GM12878 (cell line): ENCODE data around the gene CDC6. TPM values are rescaled to one million over a fixed set of nuclear protein-coding genes. Genes with fewer than 3 reads are reported as not detected.

Source experiments
- ATAC-seq: fragments of 200-7000 bp; cut with Tn5 transposase; 3 replicates; pipeline ENCODE4 v1.9.1; 2020; ENCODE audit warnings: mild to moderate bottlenecking, moderate library complexity
- BruUV-seq: library from RNA; stranded (reverse); fragments of 400-500 nt; replicated peaks from 2 replicates; lab custom pipeline; 2021; lab: Mats Ljungman, UMichigan
- CTCF ChIA-PET: fragments of 300-600 bp; sonication (Branson Sonifier 250); formaldehyde crosslinking; extraction: SDS; loops from one replicate; lab custom pipeline; 2021; ENCODE audit warnings: inconsistent platforms; lab: Yijun Ruan, JAX
- POLR2A ChIA-PET: fragments of 350-600 bp; formaldehyde crosslinking; extraction: SDS; loops from one replicate; lab custom pipeline; 2021; ENCODE audit warnings: inconsistent platforms; lab: Charles Lee
- RAD21 ChIA-PET: fragments of 300-600 bp; sonication (Branson Sonifier 250); formaldehyde crosslinking; loops from one replicate; lab custom pipeline; 2023; ENCODE audit warnings: antibody characterized with exemption; ENCODE audit not compliant: unreplicated experiment; lab: Charles Lee
- SMC1A ChIA-PET: fragments of 300-600 bp; sonication (Branson Sonifier 250); formaldehyde crosslinking; loops from one replicate; lab custom pipeline; 2023; ENCODE audit not compliant: unreplicated experiment, uncharacterized antibody; lab: Charles Lee
- DNase-seq: peaks from one replicate; pipeline ENCODE4 v3.0.0-alpha.2; 2011; ENCODE audit warnings: low read depth, low spot score
- FAIRE-seq: peaks from 3 replicates; lab custom pipeline; 2011; peaks lifted over from hg19 to GRCh38; lab: Jason Lieb, UNC
- H2AFZ ChIP-seq: 2 replicates; pipeline ENCODE4 v1.6.0; 2011; ENCODE audit warnings: low read depth, low read length, control low read depth; ENCODE audit not compliant: control insufficient read depth
- H3K27ac ChIP-seq: 2 replicates; pipeline ENCODE4 v1.5.1; 2011; ENCODE audit warnings: control low read depth; ENCODE audit not compliant: control insufficient read depth, insufficient read depth
- H3K27me3 ChIP-seq, 2 experiments: replicated peaks in 1 of 2; 2 replicates each; pipeline versions ENCODE4 v1.6.0 to v1.6.1; 2011; ENCODE audit warnings: low read length in 1 of 2; ENCODE audit not compliant: control insufficient read depth in 2 of 2, insufficient read depth in 2 of 2
- H3K36me3 ChIP-seq, 2 experiments: 2 replicates each; pipeline ENCODE4 v1.5.1; 2011; ENCODE audit warnings: low read length in 1 of 2; ENCODE audit not compliant: control insufficient read depth in 2 of 2, insufficient read depth in 2 of 2
- H3K4me1 ChIP-seq: 2 replicates; pipeline ENCODE4 v1.6.1; 2011; ENCODE audit warnings: mild to moderate bottlenecking, low read length, moderate library complexity, mixed read lengths; ENCODE audit not compliant: control insufficient read depth, insufficient read depth
- H3K4me2 ChIP-seq: 2 replicates; pipeline ENCODE4 v1.6.0; 2011; ENCODE audit warnings: control low read depth; ENCODE audit not compliant: control insufficient read depth, insufficient read depth
- H3K4me3 ChIP-seq: fragments of 200-600 bp; sonication (generic); 2 replicates; pipeline ENCODE4 v1.5.1; 2016
- H3K79me2 ChIP-seq: 2 replicates; pipeline ENCODE4 v1.6.0; 2011; ENCODE audit warnings: low read length; ENCODE audit not compliant: control insufficient read depth, insufficient read depth
- H3K9ac ChIP-seq: 2 replicates; pipeline ENCODE4 v1.8.0; 2011; ENCODE audit warnings: low read length, control low read depth, mixed read lengths; ENCODE audit not compliant: control insufficient read depth, insufficient read depth
- H3K9me3 ChIP-seq: replicated peaks from 3 replicates; pipeline ENCODE4 v1.5.1; 2011; ENCODE audit warnings: mild to moderate bottlenecking, low read length; ENCODE audit not compliant: control insufficient read depth, insufficient read depth
- H4K20me1 ChIP-seq: 2 replicates; pipeline ENCODE4 v1.6.0; 2011; ENCODE audit not compliant: control insufficient read depth, insufficient read depth
- BMI1 ChIP-seq: fragments of 450-650 bp; IDR thresholded peaks from 2 replicates; pipeline ENCODE4 v1.6.1; 2016; ENCODE audit warnings: mild to moderate bottlenecking, moderate library complexity, borderline replicate concordance
- CBX5 ChIP-seq: sonication (generic); IDR thresholded peaks from 2 replicates; pipeline ENCODE4 v1.6.1; 2016; ENCODE audit warnings: low read depth, moderate library complexity, mild to moderate bottlenecking, inconsistent platforms
- E2F4 ChIP-seq: IDR thresholded peaks from 2 replicates; pipeline ENCODE4 v1.6.1; 2012; ENCODE audit warnings: low read depth, low read length, improper control_type of control experiment
- NR2C1 ChIP-seq: fragments of 450-650 bp; IDR thresholded peaks from 2 replicates; pipeline ENCODE4 v1.6.1; 2017; ENCODE audit warnings: antibody characterized with exemption, mild to moderate bottlenecking, moderate library complexity
- WGBS: methylation state at CpG from one replicate; pipeline ENCODE4 v1.1.6; 2016; ENCODE audit warnings: low lambda C conversion rate; ENCODE audit not compliant: insufficient replicate concordance, insufficient coverage; ENCODE audit errors: missing lambda C conversion rate; 5-methylcytosine and 5-hydroxymethylcytosine counted together
- in situ Hi-C: fragments of 300-500 bp; cut with MboI; formaldehyde crosslinking; loops from 9 replicates; pipeline ENCODE4 v1.14.3; 2018; ENCODE audit warnings: mixed read lengths
- intact Hi-C: fragments of 100-400 bp; cut with micrococcal nuclease; formaldehyde crosslinking; loops from one replicate; pipeline ENCODE4 v1.14.2; 2022; ENCODE audit not compliant: unreplicated experiment
- polyA plus RNA-seq, 11 experiments: library from polyadenylated mRNA; depleted of rRNA in 4 of 11; unstranded in 6 of 11; stranded (reverse) in 5 of 11; fragments of >200 nt; fragmentation: Nextera tagmentation in 4 of 11; fragmentation: Illumina TruSeq in 1 of 11; extraction: Ambion mirVana in 4 of 11; extraction: Trizol in 1 of 11; gene quantifications; 1 replicate in 1 of 11; 2 replicates in 10 of 11; pipeline versions ENCODE4 v1.2.1 to v1.2.3, GENCODE V29; 2011 to 2016; ENCODE audit warnings: inconsistent platforms in 2 of 11, missing spikeins in 2 of 11, low read depth in 1 of 11
- total RNA-seq, 4 experiments: library from RNA; depleted of rRNA in 3 of 4; stranded (reverse); fragments of >200 nt in 3 of 4; fragmentation: Illumina TruSeq in 1 of 4; extraction: Trizol in 1 of 4; gene quantifications; 2 replicates each; pipeline versions ENCODE4 v1.2.1 to v1.2.3, GENCODE V29; 2013 to 2021

CDC6 gene
- total and polyA plus RNA-seq, 10 of the 15 experiments (the other 5 are each of a cell fraction or from before 2014, with no cell fraction given), result 13.3 to 60.9 (median 47.6) TPM

GRCh38 chr17:40312893-40313667, 25.4 kb downstream of the CDC6 start:
- TF ChIP-seq NR2C1 (no peak), E2F4 (no peak), CBX5 (no peak), BMI1 (peak; percentile 54; the same call in 1 of the 2 replicates)
- ATAC-seq, result no peak
- WGBS, result 82% methylated on average over 4 of the region's 4 CpGs

More at GRCh38 chr17:40312893-40313667, 25.4 kb downstream of the CDC6 start:
- H3K9me3 ChIP-seq, result no peaks in the 10 kb centered on the region
- peak overlapping the region; percentile 71 for H3K4me2 ChIP-seq
- H3K79me2 ChIP-seq, result peaks cover 3% of the 10 kb centered on the region
- in situ Hi-C loops (no loop called here), intact Hi-C loops (loop anchor here (10.0 kb wide), 1 partner anchor 102 kb away; the partner anchor contains the start of gene TOP2A)
- no peaks in the 10 kb centered on the region for H3K27me3 ChIP-seq
- FAIRE-seq, result no peak
- H3K27ac ChIP-seq, result no peak overlapping the region; the same call in 1 of the 2 replicates
- H4K20me1 ChIP-seq, result no peaks in the 10 kb centered on the region
- no peak overlapping the region for H3K9ac ChIP-seq
- ChIA-PET POLR2A (interaction anchor here (0.6 to 9.8 kb wide), 3 partner anchors 11 to 219 kb away, joined by 3 to 123 read pairs (median 8); no protein-coding TSS in a partner anchor), CTCF (interaction anchor here (0.9 to 7.4 kb wide), 8 partner anchors 6 to 45 kb away, joined by 3 to 90 read pairs (median 11); no protein-coding TSS in a partner anchor), RAD21 (interaction anchor here (0.6 to 18.7 kb wide), 5 partner anchors 10 to 41 kb away, joined by 3 to 271 read pairs (median 6); no protein-coding TSS in a partner anchor), SMC1A (interaction anchor here (0.6 to 11.2 kb wide), 4 partner anchors 11 to 103 kb away, joined by 4 to 172 read pairs (median 6); no protein-coding TSS in a partner anchor)
- no peaks in the 10 kb centered on the region; a peak in 1 of 4 replicates for H3K36me3 ChIP-seq
- DNase-seq, result no peak
- no peak overlapping the region for H2AFZ ChIP-seq
- peak overlapping the region; percentile 23; the same call in 1 of the 2 replicates for H3K4me3 ChIP-seq
- no TSS peak for BruUV-seq
- peaks cover 69% of the 10 kb centered on the region for H3K4me1 ChIP-seq
